Measurements from ENCODE around the gene OSER1.
"Not testable (repeated sequence)": the region's sequence is repeated elsewhere in the genome, so short reads cannot be mapped to it uniquely, and the experiment has no call there.

OSER1 gene

DNA sequence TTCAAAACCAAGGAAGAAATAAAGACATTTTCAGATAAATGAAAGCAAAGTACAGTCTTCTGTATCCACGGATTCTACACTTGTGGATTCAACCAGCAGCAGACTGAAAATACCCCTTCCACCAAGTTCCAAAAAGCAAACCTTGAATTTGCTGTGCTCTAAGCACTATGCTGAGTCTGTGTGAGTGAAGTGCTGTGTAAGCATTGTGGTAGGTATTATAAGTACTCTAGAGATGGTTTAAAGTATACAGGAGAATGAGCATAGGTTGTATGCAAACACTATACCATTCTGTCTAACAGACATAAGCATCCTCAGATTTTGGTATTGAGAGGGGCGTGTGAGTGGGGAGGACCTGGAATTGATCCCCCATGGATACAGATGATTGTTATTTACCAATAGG, 9.6 kb downstream of the OSER1 start:
- no peak for DNase-seq (ENCODE audit: low read depth in 2 of 2)

- DNase-seq (ENCODE audit: low read depth in 2 of 2), result no peak
These were observed 10.2 kb downstream of the OSER1 start for GRCh38 chr20:44200371-44200770.

DNA sequence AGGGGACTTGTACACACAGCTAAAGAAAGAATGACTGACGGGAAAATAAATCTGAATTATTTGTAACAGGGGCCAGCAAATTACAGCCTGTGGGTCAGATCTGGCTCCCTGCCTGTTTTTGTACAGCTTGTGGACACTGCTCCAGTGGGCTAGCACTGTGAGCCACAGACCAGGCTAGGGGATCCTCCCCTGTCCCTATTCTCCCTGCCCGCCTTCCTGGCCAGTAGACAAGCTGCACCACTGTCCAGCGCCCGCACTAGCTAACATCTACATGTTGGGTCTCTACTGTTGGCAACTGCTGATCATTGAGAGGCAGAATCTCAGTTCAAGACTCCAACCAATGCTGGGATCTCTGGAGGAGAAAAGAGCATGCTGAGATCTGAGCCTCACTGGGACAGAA, 10.7 kb downstream of the OSER1 start:
- no peak for DNase-seq (ENCODE audit: low read depth in 2 of 2)

GRCh38 chr20:44198872-44199271, 11.7 kb downstream of the OSER1 start:
- DNase-seq (ENCODE audit: low read depth in 2 of 2), result no peak

DNA sequence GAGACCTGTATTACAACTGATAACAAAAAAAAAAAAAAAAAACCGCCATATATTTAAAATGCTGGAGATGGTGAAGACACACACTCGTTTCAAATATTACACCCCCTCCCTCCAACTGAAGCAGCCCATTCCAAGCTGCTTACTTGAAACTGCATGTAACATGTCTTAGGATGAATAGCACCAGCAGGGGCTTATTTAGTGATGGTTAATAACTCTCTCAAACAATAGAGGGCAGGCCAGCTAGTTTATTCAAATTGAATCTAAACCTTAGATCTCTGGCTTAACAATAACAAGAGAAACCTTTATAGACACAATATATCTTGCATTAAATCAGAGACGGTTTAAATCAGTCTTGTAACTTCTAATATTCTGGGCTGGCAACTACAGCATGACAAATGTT, 14.3 kb downstream of the OSER1 start:
- no peak for DNase-seq (ENCODE audit: low read depth in 2 of 2)

DNA sequence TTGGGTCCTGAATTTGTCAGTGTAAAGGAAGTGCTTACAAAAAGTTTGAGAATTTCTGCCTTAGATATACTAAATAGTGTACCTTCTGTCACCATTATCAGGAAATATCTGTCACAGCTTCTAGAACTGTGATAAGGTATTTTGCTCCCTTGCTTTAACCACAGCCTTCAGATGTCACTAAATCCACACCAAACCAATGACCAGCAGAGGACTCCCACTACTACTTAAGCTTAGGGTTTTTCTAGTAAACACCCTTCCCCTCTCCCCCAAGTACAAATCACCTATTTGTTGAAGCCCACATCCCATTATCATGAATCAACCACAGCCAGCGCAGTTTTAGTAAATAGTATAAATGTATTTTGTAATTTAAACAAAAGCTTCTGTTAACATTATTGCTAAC, 15.0 kb downstream of the OSER1 start:
- DNase-seq (ENCODE audit: low read depth in 2 of 2), result no peak

- DNase-seq (ENCODE audit: low read depth in 2 of 2), result no peak
These were observed 16.8 kb downstream of the OSER1 start for GRCh38 chr20:44193801-44194200.

DNA sequence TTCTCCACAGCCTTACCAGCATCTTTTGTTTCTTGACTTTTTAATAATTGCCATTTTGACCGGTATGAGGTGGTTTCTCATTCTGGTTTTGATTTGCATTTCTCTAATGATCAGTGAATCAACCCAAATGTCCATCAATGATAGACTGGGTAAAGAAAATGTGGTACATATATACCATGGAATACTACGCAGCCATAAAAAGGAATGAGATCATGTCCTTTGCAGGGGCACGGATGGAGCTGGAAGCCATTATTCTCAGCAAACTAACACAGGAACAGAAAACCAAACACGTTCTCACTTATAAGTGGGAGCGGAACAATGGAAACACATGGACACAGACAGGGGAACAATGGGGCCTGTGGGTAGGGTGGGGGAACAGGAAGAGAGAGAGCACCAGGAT, 18.9 kb downstream of the OSER1 start:
- DNase-seq (ENCODE audit: low read depth in 2 of 2), result not testable (repeated sequence)

- peak; percentile 22 to 35 for DNase-seq (ENCODE audit: low read depth in 2 of 2)
These were observed 20.2 kb downstream of the OSER1 start for GRCh38 chr20:44190197-44190852.

- no peak for DNase-seq (ENCODE audit: low read depth in 2 of 2)
These were observed 21.8 kb downstream of the OSER1 start for GRCh38 chr20:44188752-44189151.

GRCh38 chr20:44187772-44188709, 22.5 kb downstream of the OSER1 start:
- DNase-seq (ENCODE audit: low read depth in 2 of 2), result no peak

- DNase-seq (ENCODE audit: low read depth in 2 of 2), result no peak
These were observed 23.4 kb downstream of the OSER1 start, which contains the start of gene JPH2 for GRCh38 chr20:44187054-44187771. Gene JPH2, minus strand, starts transcription at chr20:44187188. Its CDS starts 483 bp downstream, at chr20:44186705.

DNA sequence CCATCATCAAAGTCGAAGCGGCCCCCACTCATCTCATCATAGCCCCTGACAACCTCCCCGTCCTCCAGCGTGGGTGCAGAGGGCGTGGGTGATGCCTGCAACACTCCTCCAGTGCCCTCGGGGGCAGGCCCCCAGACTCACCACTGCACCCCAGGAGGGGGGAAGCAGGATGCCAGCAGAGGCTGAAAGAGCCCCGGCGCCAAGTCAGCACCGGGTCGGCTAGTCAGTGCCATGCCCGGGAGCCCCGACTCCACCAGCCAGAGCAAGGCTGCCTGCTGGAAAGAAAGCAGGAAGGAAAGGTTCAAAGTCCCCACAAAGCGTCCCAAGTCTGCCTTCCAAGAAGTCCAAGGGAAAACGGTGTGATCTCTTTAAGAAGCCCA, 23.9 kb downstream of the OSER1 start:
- DNase-seq (ENCODE audit: low read depth in 2 of 2), result no peak

DNA sequence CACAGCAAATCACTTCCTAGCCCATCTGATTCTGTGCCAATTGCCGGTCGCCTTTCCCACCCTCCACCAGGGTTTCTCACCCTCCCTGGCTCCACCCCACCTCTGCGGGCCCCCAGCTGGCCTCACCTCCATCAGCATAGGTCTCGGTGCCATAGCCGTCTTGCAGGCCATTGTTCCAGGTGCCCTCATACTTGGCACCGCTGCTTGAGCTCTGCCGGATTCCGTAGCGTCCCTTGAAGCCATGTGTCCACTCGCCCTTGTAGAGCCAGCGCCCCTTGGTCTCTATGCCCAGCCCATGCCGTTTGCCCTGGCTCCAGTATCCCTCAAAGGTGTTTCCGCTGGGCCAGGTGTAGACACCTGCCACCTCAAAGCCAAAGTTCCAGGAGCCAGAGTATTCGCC, 24.4 kb downstream of the OSER1 start:
- no peak for DNase-seq (ENCODE audit: low read depth in 2 of 2)

DNA sequence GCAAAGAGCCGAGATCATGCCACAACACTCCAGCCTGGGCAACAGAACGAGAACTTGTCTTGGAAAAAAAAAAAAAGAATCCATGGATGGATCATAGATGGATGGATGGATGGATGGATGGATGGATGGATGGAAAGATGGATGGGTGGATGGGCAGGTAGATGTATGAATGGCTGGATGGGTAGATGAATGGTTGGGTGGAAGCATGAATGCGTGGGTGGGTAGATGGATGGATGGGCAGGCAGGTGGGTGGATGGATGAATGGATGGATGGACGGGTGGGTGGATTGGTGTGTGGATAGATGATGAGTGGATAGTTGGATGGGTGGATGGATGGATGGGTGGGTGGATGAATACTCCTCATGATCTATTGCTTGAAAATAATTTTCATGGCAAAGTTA, 25.0 kb downstream of the OSER1 start:
- DNase-seq (ENCODE audit: low read depth in 2 of 2), result no peak

GRCh38 chr20:44183282-44183681, 27.3 kb downstream of the OSER1 start:
- DNase-seq (ENCODE audit: low read depth in 2 of 2), result no peak

- DNase-seq (ENCODE audit: low read depth in 2 of 2), result no peak
These were observed 27.7 kb downstream of the OSER1 start for GRCh38 chr20:44182863-44183262.

DNA sequence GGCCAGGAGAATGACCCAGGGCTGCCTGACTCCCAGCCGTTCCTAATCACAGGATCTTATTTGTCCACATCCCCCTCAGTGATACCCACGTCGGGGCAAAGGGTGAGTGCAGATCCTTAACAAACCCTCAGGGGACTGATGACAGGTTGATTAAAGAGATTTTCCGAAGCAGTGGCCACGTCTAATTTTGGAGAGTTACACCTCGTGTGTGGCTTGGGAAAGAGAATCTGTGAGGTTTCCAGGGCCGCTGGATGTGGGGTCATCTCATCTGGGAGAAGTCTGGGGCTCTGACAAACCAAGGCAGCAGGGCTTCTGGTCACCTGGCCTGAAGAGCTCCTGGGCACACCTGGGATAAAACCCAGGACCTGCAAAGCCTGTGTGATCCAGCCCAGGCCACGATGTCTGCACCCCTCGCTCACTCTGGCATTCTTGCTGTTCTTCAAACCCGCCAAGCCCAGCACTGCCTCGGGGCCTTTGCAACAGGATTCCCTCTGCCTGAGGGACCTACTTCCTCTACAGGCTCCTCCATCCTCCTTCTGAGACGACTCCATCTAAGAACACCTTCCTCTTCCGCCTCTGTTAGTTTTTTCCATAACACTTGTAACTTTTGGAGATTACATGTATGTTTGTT, 28.3 kb downstream of the OSER1 start:
- no peak for DNase-seq (ENCODE audit: low read depth in 2 of 2)

DNA sequence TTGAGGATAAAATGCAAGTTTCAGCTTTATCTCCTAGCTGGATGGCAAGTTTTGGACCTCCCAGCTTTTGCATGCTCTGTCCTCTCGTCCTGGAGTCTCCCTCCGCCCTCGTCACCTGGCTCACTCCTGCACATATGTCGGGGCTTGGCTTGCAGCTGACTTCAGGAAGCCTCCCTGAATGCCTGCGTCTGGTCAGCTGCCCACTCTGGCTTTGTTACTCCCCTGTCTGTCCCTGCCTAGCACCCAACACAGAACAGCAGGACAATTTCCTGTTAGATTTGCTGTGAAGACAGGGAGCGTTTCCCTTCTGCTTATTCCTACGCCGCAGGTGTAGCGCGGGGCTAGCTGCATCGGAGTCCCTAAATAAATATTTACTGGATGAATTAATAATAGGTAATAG, 29.0 kb downstream of the OSER1 start:
- DNase-seq (ENCODE audit: low read depth in 2 of 2), result no peak

DNA sequence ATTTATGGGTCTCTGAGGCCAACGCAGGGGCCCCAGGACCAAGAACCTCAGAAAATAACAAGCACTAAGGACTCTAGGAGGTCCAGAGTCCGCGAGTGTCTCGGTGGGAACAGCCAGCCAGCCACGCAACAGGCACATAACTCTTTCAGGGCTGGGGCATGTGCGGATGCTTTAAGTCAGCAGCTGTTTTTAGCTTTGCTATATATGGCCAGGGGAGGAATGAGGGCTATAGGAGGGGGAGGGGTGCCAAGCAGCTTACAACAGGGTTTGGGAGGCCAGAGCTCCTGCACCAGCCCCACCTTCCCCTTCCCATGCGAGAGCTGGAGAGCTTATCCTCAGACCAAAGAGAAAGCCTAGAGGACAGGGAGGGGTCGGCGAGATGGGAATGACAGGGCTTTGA, 29.8 kb downstream of the OSER1 start:
- DNase-seq (ENCODE audit: low read depth in 2 of 2), result no peak

DNA sequence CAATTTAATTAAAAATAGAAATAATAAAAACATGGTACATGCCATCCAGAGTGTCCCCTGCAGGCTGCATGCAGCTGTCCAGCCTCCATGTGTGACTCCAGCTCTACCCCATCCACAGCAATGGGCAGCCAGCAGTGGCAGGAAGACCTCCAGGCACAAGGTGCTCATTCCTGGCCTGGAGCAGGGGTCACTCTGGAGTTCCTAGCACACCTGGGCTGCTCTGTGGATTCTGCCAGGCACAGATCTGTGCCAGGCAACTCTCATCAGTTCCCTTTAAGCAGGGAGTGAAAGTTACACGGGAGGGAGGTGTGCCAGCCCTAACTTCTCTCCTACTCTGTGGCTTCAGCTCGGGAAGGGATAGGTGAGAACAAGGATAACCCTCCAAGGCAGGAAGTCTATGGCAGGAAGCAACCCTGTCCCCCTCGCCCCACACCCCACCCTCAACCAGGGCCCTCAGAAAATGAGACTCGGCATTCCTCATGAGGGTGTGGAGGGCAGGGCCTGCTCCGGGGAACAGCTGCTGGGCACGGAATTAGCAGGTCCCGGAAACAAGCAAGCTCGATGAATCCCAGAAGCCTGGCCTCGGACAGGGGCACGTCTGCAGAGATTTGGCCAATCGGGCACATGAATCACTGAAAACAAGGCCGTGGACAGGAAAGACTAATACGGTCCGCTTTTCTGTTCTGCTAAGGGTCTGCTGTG, 33.6 kb downstream of the OSER1 start:
- DNase-seq (ENCODE audit: low read depth in 2 of 2), result no peak

Measured in activated CD4-positive, alpha-beta T cell treated with anti-CD3 and anti-CD28 coated beads for 24 hours (primary cell).